ENCODE data around the gene CDK5RAP2.

- TF ChIP-seq EP300 (IDR thresholded peaks at IDR 0.05) (no peak), POLR2A (IDR thresholded peaks at IDR 0.05) (no peak), CTCF (IDR thresholded peaks at IDR 0.05) (no peak)
Observed at GRCh38 chr9:120405860-120406259, 174.1 kb downstream of the CDK5RAP2 start.
